Neural cell (in vitro differentiated cells): Measurements from ENCODE around the gene RNF144A. TPM values are rescaled to one million over a fixed set of nuclear protein-coding genes. Genes with fewer than 3 reads are reported as not detected.
A peak's percentile ranks its signal among the peaks of the same experiment; 100 is the strongest.

Source experiments
- H2AFZ ChIP-seq: fragments of 200-600, 300-800 bp; sonication (generic), shearing (Covaris generic); 2 replicates; pipeline ENCODE4 v1.6.0; 2014; ENCODE audit warnings: low read depth, mild to moderate bottlenecking, antibody characterized with exemption, low read length, moderate library complexity
- H3F3A ChIP-seq: fragments of 200-600 bp; shearing (Covaris generic); 2 replicates; pipeline ENCODE4 v1.6.1; 2016; ENCODE audit warnings: mild to moderate bottlenecking, moderate library complexity, mixed read lengths, antibody characterized with exemption, low read length; ENCODE audit not compliant: insufficient read depth, poor library complexity, severe bottlenecking
- H3K27ac ChIP-seq: fragments of 200-600, 300-800 bp; sonication (generic), shearing (Covaris generic); 2 replicates; pipeline ENCODE4 v1.5.1; 2014; ENCODE audit warnings: mild to moderate bottlenecking, low read length, moderate library complexity
- H3K27me3 ChIP-seq: fragments of 300-800, 200-600 bp; sonication (generic), shearing (Covaris generic); 2 replicates; pipeline ENCODE4 v1.6.0; 2014; ENCODE audit warnings: mild to moderate bottlenecking, low read depth, low read length, moderate library complexity; ENCODE audit not compliant: insufficient read depth
- H3K36me3 ChIP-seq: fragments of 300-800, 200-600 bp; sonication (generic), shearing (Covaris generic); 2 replicates; pipeline ENCODE4 v1.5.1; 2014; ENCODE audit warnings: mild to moderate bottlenecking, antibody characterized with exemption, low read length, moderate library complexity; ENCODE audit not compliant: insufficient read depth
- H3K4me2 ChIP-seq: fragments of 300-800, 200-600 bp; sonication (generic), shearing (Covaris generic); 2 replicates; pipeline ENCODE4 v1.6.0; 2014; ENCODE audit warnings: mild to moderate bottlenecking, low read length
- H3K4me3 ChIP-seq: fragments of 300-800, 200-600 bp; sonication (generic), shearing (Covaris generic); 2 replicates; pipeline ENCODE4 v1.5.1; 2014; ENCODE audit warnings: mild to moderate bottlenecking, low read length, moderate library complexity
- H3K79me2 ChIP-seq: fragments of 200-600 bp; shearing (Covaris generic); replicated peaks from 2 replicates; pipeline ENCODE4 v1.6.0; 2014; ENCODE audit warnings: mild to moderate bottlenecking, low read length, moderate library complexity; ENCODE audit not compliant: insufficient read depth
- H3K9ac ChIP-seq: fragments of 300-800, 200-600 bp; sonication (generic), shearing (Covaris generic); 2 replicates; pipeline ENCODE4 v1.6.1; 2016; ENCODE audit warnings: mild to moderate bottlenecking, low read length, mixed read lengths
- H3K9me2 ChIP-seq: fragments of 200-600 bp; shearing (Covaris generic); 2 replicates; pipeline ENCODE4 v1.6.1; 2016; ENCODE audit warnings: mild to moderate bottlenecking, low read length, mixed read lengths; ENCODE audit not compliant: insufficient read depth
- H3K9me3 ChIP-seq: fragments of 200-600, 300-800 bp; sonication (generic), shearing (Covaris generic); 2 replicates; pipeline ENCODE4 v1.6.1; 2016; ENCODE audit warnings: mild to moderate bottlenecking, mixed run types, low read length, moderate library complexity, mixed read lengths
- H4K20me1 ChIP-seq: fragments of 200-600 bp; shearing (Covaris generic); 2 replicates; pipeline ENCODE4 v1.6.1; 2016; ENCODE audit warnings: mild to moderate bottlenecking, mixed run types; ENCODE audit not compliant: insufficient read depth
- CTCF ChIP-seq: fragments of 450-650 bp; IDR thresholded peaks from 2 replicates; pipeline ENCODE4 v1.5.1; 2014; ENCODE audit warnings: antibody characterized with exemption, mild to moderate bottlenecking, moderate library complexity; ENCODE audit not compliant: poor library complexity, severe bottlenecking
- EP300 ChIP-seq: fragments of 450-650 bp; conservative IDR thresholded peaks from 2 replicates; pipeline ENCODE4 v1.6.1; 2014; ENCODE audit warnings: antibody characterized with exemption, mild to moderate bottlenecking, moderate library complexity; ENCODE audit not compliant: poor library complexity, severe bottlenecking
- EZH2 ChIP-seq: fragments of 200-600, 300-800 bp; shearing (Covaris generic), sonication (generic); IDR thresholded peaks from 2 replicates; pipeline ENCODE4 v1.6.1; 2014; ENCODE audit warnings: antibody characterized with exemption, low read length, borderline replicate concordance, mild to moderate bottlenecking; ENCODE audit not compliant: insufficient read depth, poor library complexity, severe bottlenecking
- MXI1 ChIP-seq: fragments of 450-650 bp; conservative IDR thresholded peaks from 2 replicates; pipeline ENCODE4 v1.6.1; 2014; ENCODE audit warnings: antibody characterized with exemption, mild to moderate bottlenecking; ENCODE audit not compliant: poor library complexity, severe bottlenecking
- POLR2AphosphoS5 ChIP-seq: IDR thresholded peaks from 2 replicates; pipeline ENCODE4 v1.6.1; 2012
- RAD21 ChIP-seq: fragments of 450-650 bp; conservative IDR thresholded peaks from 2 replicates; pipeline ENCODE4 v1.6.1; 2014; ENCODE audit warnings: antibody characterized with exemption, mild to moderate bottlenecking, moderate library complexity
- REST ChIP-seq: IDR thresholded peaks from 2 replicates; pipeline ENCODE4 v1.6.1; 2012; ENCODE audit warnings: borderline replicate concordance
- SMC3 ChIP-seq: fragments of 450-650 bp; conservative IDR thresholded peaks from 2 replicates; pipeline ENCODE4 v1.6.1; 2014; ENCODE audit warnings: antibody characterized with exemption, mild to moderate bottlenecking, moderate library complexity; ENCODE audit not compliant: poor library complexity
- TAF1 ChIP-seq: IDR thresholded peaks from 2 replicates; pipeline ENCODE4 v1.6.1; 2012; ENCODE audit warnings: low read depth
- polyA plus RNA-seq: library from polyadenylated mRNA; depleted of rRNA; stranded (reverse); fragments of >200 nt; gene quantifications from 2 replicates; pipeline ENCODE4 v1.2.3, GENCODE V29; 2014

Gene RNF144A
- polyA plus RNA-seq, 1 donor from 2014 or later, result 26.9 TPM

GRCh38 chr2:6986301-6986911, 69.2 kb downstream of the RNF144A start:
- Histone ChIP-seq H2AFZ (no peak overlapping the region), H3K27ac (peak overlapping the region; percentile 68), H3K36me3 (no peaks in the 10 kb centered on the region), H3K79me2 (peaks cover 9% of the 10 kb centered on the region), H3K4me2 (no peak overlapping the region), H3K27me3 (no peaks in the 10 kb centered on the region), H4K20me1 (no peaks in the 10 kb centered on the region), H3K9ac (peak overlapping the region; percentile 7), H3F3A (no peaks in the 10 kb centered on the region), H3K4me3 (peak overlapping the region; percentile 11), H3K9me3 (no peaks in the 10 kb centered on the region), H3K9me2 (no peaks in the 10 kb centered on the region)
- TF ChIP-seq REST (peak; percentile 46), MXI1 (no peak), EP300 (no peak), EZH2 (no peak), POLR2AphosphoS5 (no peak), CTCF (no peak), RAD21 (peak; percentile 23), TAF1 (no peak), SMC3 (no peak)

GRCh38 chr2:6986912-6987361, 69.7 kb downstream of the RNF144A start:
- no peak for TF ChIP-seq EP300
- no peak for TF ChIP-seq MXI1
- no peak for TF ChIP-seq RAD21
- TF ChIP-seq TAF1, result no peak
- TF ChIP-seq POLR2AphosphoS5, result no peak
- no peak for TF ChIP-seq CTCF
- no peak for TF ChIP-seq REST
- no peak for TF ChIP-seq EZH2
- no peak for TF ChIP-seq SMC3
- peak overlapping the region; percentile 68 for H3K27ac ChIP-seq
- H3K4me3 ChIP-seq, result no peak overlapping the region

More at GRCh38 chr2:6986912-6987361, 69.7 kb downstream of the RNF144A start:
- peaks cover 9% of the 10 kb centered on the region for H3K79me2 ChIP-seq
- no peak overlapping the region for H3K4me2 ChIP-seq
- H2AFZ ChIP-seq, result no peak overlapping the region
- peak overlapping the region; percentile 7 for H3K9ac ChIP-seq
- H3F3A ChIP-seq, result no peaks in the 10 kb centered on the region
- no peaks in the 10 kb centered on the region for H3K9me2 ChIP-seq
- no peaks in the 10 kb centered on the region for H3K27me3 ChIP-seq
- H4K20me1 ChIP-seq, result no peaks in the 10 kb centered on the region
- no peaks in the 10 kb centered on the region for H3K36me3 ChIP-seq
- no peaks in the 10 kb centered on the region for H3K9me3 ChIP-seq
